RPMI8226 (cell line): Measurements from ENCODE around the gene HIPK2.

Source experiments
- DNase-seq: peaks from one replicate; pipeline ENCODE4 v3.0.0-alpha.2; 2015

HIPK2 gene

DNA sequence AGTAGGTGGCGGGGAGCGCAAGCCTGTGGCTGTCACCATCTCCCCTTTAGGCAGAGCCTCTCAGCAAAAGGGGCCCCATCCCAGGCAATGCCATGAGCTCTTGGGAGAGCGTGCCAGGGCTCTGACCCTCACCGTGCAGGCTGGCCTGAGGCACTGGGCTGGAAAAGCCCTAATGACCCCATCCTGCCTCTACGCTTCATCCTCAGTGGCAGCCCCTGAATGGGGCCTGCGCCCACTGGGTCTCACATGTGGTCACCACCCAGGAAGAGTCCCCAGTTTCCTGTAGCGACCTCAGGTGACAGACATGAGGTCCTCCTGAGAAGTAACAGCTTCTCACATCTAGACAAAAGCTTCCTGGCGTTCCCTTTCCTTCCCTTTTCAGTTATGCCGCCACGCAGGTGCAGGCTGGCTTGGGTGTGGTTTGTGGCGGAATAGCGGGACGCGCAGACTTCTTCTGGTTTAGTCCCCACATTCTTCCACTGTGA is 195.1 kb downstream of the HIPK2 start:
- no peak for DNase-seq

DNA sequence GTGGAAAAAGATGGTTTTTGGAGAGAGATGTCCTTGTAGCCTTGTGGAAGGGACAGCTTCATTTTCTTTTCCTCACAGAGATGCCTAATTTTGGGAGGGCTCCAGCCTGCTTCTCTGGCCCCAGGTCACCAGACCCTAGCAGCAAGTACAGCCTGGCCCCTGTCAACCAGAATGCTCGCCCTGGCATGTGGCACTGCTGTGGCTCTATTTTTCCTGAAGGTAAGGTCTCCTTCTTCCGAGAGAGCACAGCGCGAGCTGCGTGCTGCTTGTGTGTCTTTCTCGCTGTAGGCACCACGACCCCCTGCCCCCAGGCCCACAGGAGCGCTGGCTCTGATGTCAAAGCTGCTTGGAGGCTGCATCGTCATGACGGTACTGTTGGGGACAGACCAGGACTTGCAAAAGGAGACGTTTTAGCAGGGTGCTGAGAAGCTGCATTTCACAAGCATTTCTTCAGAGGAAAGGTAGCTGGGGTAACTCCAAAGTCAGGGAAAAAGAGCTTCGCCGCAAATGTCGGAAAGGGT is 195.6 kb downstream of the HIPK2 start:
- DNase-seq = no peak

DNA sequence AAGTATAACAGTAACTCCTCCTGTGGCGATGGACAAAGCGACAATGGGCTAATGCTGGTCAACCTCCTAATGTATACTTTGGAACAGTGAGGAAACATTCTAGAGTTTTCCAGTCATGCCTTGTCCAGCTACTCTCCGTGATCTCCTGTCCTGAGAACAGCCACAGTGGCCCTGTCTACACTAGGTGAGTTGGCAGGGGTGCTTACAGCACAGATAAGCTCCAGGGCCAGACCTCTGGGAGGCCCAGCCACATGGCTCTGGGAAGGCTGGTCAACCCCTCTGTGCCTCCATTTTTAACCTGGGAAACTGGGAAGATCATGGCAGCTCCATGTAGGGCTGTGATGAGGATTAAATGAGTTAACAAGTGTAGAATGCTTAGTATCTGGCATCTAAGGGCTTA is 197.4 kb downstream of the HIPK2 start:
- no peak for DNase-seq

DNA sequence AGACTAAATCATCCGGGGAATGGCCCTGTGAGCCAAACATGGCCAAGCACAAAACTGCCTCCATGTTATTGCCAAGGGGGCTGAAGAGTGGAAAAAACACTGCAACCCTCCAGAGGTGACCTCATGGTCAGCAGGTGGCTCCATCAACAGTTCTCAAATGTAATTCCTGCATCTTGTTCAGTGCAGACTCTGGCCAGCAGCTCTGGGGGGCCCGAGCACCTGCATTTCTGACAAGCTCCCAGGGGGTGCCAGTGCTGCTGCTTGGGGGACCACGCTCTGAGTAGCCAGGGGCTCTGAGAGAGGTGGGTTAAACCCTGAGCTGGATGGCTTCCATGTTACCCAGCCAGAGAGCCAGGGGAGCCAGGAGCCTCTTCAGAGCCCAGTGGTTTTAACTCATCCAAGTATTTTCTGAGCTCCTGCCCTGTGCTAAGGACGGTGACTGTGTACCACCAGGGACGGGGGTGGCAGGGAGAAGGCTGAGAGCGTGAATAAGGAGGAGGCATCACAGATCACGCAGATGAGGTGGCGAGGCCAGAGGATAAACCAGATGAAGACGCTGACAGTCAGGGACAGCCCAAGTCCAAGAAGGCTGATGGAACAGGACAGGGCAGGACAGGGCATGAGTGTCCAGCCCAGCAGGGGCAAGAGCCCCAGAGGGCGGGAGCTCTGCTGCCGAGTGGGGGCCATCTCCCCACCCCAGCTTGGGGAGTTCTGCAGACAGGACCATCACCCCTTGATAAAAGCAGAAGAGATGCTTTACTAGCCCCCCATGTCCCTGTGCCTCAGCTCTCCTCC is 201.4 kb downstream of the HIPK2 start:
- no peak for DNase-seq

DNA sequence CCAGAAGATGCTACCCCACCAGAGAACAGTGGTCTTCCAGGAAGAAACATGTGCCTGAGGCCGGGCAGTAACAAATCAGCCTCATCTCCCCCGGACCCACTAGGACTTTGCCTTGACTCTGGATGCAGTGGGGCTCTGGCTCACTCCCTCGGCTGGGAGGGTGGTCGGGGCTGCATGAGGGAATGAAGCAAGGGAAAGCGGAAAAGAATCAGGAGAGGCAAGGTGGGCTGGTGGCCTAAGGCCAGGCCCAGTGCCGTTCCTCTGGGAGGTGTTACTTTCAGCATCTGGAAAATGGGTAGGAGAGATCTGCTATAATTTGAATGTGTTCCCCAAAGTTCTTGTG is 202.5 kb downstream of the HIPK2 start:
- no peak for DNase-seq

DNA sequence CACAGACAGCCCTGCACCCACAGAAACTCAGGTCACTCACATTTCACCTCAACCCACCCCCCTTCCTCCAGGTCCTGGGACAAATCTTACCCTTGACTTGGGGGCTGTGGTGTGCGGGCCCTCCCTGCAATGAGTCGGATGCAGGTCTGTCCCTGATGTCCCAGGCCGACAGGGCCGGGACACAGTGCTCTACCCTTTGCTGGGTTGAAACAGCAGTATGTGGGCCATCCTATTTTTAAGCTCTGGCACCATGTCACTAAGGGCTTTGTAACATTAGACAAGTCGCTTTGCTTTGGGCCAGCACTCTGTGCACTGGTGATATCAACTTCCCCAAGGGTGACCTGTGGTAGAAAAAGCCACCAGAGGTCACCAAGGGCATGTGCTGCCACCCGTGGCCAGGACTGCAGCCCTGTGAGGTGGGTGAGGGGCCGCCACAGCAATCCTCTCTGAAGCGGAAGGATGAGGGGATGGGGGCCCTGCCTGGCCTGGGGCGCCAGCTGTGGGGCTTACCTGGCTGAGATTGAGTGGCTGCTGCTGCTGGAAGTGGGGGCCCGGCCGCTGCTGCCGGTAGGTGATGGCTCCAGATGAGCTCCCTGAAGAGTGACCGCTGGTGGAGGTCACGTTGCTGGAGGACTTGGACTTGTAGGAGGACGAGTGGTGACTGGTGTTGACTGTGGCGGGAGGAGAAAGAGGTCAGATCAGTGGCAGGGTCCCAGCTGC is 203.0 kb downstream of the HIPK2 start:
- no peak for DNase-seq

DNA sequence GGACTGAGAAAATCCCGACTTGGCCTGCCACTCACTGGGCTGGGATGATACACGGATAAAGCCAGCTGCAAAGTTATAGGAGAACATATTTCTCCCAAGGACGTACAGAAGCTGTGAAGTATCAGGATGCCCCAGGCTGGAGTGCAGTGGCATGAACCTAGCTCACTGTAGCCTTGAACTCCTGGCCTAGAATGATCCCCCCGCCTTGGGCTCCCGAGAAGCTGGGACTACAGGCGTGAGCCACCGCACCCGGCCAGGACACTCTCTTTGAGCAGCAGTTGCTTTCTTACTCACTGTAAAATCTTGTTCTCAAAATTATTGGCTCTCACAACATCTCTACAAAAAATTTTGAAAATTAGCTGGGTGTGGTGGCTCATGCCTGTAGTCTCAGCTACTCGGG is 203.9 kb downstream of the HIPK2 start:
- DNase-seq = no peak

DNA sequence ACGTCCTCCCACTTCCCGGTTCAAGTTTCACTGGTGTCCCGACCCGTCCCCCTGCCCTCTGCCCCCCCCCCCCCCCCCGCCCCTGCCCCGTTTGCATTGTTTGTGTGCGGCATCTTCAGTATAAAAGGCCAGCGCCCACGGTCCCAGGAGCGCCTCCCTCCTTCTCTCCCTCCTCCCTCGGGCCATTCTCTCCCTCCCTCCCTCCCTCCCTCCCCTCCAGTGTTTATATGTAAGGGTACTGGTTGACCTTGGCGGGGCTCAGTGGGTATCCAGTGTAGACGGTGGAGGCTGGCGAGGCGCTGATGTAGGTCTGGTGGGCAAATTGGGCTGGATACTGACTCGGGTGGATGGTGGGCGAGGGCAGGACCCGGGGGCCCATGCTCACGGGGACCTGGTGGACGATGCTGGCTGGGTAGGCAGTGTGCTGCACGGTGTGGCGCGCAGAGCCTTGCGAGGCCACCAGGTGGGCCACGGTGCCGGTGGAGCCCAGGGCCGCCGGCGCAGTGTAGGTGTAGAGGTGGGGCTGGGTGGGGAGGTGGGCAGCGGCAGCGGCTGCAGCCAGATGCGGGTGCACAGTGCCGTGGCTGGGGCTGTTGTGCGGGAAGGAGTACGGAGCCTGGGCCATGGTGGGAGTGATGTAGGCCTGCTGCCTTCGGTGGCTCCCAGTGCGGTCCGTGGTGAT is 205.0 kb downstream of the HIPK2 start:
- no peak for DNase-seq

DNA sequence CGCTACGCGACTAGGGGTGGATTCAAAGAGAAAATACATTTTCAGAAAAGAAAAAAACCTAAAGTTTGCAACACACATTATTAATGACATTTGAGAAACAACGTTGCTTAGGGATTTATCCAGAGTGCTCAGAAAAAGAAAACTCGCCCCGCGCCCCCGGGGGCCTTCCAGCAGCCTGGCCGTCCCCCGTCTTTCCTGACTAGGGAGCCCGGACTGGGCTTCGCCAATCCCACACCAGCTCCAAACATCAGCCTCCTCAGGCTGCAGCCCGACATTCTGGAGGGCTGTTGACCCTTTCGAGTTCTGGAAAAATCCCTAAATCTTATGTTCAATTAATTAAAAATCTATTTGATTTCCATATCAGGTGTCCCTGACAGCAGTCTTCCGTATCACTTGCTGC is 205.7 kb downstream of the HIPK2 start:
- DNase-seq = no peak

DNA sequence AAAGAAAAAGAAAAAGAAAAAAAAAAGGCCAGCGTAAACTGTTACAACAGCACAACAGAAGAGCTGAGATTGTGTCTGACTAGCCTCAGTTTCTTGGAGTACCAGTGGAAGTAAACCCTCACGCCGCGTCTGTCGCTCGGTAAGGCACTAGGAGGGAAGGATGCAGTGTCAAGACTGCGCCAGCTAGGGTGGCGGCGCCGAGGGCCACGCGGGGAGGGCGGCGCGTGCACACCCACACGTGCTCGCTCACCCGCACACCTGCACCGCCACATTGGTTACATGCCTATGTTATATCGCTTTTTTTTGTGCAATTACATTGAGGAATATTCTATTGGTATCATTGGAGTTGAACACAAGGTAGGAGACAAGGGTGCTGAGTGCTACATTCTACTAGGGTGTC is 206.1 kb downstream of the HIPK2 start:
- no peak for DNase-seq

DNA sequence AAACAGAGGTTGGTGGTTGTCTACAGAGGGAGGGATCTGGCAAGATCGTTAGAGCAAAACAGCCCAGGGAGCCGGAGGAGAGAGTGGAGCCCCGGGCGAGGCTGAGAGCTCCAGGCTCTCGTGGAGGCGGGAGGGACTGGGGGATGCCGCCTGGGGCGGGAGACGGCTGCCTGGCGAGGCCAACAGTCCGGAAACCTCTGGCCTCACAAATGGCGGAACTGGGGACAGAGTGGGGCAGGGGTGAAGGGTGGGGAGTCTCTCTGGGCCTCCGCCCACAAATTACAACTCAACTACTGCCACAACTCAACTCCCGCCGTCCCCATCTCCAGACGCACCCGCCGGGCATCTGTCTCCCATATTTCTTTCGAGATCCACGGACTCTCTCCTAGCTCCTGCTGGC is 206.6 kb downstream of the HIPK2 start:
- no peak for DNase-seq

DNA sequence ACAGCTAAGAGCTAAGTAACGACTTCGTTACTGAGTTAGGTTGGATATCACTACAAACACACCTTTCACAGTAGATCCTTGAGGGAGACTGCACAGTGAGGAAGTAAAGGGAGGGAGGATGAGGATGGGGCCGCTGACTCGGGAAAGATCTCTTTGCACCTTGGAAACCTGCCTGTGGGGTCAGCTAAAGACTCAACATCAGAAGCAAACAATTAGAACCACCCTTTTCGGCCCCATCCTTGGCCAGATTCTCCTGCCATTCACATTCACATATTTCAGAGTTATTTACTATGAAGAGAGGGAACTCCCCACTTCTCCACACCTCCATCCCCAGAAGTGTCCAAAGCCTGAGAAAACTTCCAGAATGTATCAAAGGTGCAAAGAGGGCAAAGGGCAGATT is 207.2 kb downstream of the HIPK2 start:
- no peak for DNase-seq

DNA sequence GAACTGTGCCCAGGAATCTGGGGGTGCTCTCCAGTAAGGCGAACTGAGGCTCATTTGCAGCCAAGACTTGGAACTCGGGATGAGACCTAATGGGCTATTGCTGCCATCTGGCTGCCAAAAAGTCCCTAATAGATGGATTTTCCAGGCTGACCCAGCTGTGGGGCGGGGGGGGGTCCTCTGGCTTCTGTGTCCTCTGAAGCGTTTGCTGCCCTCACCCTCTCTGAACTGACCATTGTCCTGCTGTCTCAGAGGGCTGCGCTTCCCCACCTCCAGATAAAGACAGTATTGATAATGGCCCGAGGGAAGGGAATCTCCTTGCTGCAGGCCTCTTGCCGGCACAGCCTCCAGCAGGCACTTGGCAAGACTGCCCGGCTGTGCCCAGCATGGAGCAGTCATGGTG is 207.7 kb downstream of the HIPK2 start:
- no peak for DNase-seq

DNA sequence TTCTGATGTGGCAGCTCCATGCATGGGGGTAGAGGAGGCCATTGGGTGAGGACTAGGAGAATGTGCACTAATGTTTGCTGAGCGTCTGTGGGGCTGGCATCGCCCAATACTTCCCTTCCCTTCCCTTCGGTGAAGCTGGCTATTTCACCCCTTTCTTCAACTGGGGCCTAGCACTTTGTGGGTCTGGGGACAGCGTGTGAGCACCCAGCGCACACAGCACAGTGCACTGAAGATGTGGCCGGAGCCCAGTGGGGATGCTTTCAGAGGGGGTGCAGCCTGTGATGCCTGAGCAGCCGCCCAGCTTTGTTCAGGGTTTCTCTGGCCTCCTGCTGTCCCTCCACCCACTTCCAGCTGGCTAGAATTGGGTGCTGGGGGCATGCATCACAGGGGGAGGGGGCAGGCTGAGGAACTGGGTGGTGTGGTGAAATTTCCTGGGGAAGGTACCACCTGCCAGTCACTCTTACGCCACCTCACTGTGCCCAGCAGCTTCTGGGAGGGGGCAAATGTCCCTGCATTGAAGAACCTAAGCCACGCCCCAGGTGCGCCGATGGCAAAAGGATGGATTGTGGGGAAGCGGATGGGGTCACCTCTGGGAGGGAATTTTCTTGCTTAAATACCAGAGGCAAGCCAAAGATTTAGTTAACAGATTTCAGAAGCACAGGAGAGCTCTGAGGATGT is 208.8 kb downstream of the HIPK2 start:
- DNase-seq = no peak

DNA sequence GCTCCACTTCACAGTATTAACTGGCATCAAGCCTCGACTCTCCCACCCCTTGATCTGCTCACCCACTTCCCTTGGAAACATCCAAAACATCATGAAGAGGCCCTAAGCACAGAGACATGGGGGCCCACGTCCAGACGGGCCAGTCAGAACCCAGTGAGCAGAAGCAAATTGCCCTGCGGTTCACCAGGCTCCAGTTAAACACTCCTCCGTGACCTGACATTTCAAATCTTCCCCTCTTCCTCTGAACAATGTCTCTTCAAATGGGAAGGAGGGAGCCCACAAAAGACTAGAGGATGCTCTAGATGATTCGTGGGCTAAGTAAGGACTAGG is 209.5 kb downstream of the HIPK2 start:
- DNase-seq = no peak

DNA sequence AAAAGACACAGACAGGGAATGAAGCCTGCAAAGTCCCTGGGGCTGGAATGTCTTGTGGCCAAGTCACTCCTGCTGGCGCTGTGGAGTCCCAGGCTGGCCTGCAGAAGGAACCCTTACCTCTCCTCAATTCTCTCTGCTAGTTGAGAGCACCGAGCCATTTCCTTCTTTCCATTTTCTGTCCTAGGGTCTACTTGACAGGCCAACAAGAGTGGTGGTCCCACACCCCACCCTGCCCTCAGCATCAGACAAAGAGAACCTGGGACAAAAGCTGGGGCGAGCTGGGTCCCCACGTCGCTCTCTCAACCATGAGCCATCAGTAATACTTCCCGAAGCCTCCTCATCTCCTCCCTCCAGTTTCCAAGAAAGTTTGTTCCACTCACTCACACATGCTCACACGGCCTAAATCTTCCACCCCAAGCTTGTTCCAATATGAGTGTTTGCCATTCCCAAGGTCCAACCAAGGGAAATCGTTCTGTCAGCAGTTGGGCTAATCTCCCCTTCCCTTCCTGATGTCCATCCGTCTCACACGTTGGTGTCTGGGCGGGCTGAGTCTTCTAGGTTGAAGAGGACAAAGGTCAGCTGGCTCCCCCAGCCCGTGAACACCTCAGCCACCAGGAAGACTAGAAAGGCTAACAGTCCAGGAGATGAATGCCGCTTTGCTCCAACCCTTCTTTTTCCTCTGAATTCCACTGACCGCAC is 210.0 kb downstream of the HIPK2 start:
- DNase-seq = no peak

DNA sequence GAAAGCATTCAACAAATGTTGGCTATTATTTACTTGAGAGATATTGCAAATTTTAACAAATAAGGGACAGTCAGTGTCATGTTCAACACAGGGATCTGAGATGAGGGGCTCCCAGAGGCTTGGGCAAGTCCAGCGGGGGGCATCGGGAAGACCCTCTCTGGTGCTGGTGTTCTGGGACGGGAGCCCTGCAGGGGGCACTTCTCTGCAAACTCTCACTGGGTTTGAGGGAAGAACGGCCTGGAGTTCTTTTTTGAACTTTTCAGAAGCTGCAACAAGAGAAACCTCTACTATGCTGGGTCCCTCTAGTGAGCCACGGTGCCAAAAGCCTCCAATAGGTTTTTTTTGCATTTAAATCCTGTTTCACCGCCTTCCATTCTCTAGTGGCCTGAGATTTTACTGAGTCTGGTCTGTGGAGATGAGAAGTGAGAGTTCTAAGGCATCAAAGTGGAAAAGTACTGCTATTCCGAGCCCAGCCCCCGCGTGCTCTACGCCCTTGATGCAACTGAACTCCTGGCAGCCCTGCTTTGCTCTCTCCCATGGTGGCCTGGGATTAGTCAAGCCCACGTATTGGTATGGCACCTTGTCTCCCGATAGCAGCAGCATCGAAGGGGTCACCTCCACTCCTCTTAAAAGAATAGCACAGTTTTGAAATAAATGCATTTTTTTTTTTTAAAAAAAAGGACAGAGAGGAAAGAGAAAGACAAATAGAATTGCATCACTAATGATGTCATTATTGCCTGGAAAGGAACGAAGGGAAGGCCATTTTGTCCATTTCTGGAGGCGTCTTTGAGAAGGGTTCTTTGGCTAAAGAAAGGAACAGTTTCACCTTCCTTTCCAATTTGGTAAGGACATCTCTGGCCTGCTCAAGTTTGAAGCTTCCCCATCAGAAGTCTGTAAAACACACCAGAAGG is 210.8 kb downstream of the HIPK2 start:
- no peak for DNase-seq

DNA sequence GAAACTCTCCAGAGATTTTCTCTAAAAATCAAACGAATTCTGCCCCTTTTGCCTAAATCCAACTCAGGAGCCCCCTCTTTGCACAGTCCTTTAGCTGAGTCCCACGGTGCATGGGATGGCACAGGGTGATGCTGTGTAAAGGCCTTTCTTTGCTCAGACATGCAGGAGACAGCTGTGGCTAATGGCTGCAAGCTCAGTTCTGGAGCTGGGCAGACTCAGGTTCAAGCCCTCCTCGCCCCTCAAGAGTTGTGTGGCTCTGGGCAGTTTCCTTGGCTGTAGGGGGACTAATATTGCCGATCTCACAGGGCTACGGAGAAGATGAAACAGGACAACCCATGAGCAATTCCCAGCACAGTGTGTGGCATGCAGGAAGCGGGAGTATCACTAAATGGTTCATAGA is 211.7 kb downstream of the HIPK2 start:
- no peak for DNase-seq

DNA sequence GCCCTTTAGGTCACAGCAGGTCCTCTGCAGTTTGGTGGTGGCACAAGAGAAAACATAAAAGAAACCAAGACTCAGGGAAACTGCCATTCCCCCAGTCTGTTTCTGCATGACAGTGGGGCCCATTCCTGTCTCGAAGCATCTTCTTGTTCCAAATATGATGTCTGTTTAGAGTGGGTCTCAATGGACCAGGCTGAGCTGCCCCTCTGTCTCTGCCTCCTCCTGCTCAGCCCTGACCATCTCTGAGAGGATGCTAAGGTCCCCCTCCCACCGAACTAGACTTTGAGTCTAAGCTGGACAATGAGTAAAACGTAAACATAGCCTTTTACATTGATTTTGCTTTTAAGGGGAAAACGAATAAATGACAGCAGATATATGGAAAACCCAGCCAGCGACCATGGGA is 213.9 kb downstream of the HIPK2 start:
- DNase-seq = no peak

DNA sequence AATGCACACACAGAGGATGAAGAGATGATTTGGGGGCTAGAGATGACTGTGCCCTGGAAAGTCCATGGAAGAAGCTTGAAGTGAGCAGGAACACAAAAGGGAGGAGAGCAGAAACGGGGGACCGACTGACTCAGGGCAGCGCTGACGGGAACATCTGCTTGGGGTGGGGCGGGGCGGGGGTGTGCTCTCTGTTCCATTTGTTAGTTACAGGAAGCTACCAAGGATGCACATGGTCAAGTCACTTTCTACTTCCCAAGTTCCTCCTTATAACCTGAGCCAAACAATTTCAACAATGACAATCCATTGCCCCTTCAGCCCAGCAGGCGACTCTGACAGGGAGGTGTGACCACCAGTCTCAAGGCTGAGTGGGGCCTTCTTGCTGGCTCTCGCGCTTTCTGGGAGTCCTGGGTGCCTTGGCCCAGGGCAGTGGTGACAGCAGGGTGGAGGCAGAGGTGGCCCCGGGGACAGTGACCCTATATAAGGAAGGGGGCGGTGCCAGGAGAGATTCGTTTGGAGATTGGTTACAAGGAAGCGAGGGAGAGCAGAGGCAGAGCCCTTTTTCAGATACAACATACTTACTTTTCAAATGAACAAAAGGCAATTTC is 214.7 kb downstream of the HIPK2 start:
- no peak for DNase-seq

DNA sequence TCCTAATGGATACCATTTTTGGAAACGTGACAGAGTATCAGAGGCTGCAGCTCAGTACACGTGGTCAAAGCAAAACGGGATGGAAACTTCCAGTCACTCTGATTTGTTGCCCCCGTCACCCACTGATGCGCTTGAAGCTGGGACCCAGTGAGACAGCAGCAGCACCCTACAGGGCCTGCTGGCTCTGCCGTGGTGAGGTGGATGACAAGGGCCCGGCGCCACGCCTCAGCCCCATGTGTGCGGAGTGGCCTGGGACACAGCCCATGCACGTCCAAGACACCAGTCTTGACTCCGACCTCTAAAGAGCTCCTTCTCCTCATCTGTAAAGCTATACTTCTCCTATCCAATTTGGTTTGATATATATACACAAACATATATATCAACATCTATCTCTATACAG is 215.3 kb downstream of the HIPK2 start:
- DNase-seq = no peak
